HG02610 (cell line): ENCODE data around the gene DRD4.
"Not testable (repeated sequence)": the region's sequence is repeated elsewhere in the genome, so short reads cannot be mapped to it uniquely, and the experiment has no call there.

Experiments used
- ATAC-seq: cut with Tn5 transposase; IDR thresholded peaks from one replicate; pipeline ENCODE4 v1.9.1; 2021; ENCODE audit warnings: mild to moderate bottlenecking, moderate library complexity; ENCODE audit not compliant: unreplicated experiment

The DRD4 gene

DNA sequence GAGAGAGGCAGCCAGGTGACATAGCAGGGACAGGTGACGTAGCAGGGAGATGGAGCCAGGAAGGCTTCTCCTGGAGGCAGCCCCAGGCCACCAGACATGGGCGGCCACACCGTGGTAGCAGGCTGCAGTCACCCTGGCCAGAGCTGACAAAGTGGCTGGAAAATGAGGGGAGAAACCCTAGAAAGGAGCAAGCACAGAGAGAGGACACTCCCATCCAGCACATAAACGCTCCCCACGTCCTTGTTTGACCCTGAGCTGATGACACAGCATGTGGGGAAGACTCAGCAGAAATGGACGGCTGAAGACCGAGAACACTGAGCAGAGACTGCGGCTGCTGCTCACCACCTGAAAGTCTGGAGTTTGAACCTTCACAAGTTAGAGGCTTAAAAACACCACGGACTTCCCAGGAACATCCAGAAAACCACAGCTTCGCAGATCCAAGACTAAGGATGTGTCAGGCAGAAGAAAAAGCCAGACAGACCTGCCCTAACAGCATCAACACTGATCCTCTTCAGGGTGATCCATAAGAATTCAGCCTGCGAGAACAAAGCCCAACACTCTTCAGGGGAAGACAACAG lies 28.7 kb downstream of the DRD4 start:
- no peak for ATAC-seq

- no peak for ATAC-seq
Observed at GRCh38 chr11:673866-674265, 36.8 kb downstream of the DRD4 start.

- no peak for ATAC-seq
Observed at GRCh38 chr11:674406-674805, 37.3 kb downstream of the DRD4 start.

DNA sequence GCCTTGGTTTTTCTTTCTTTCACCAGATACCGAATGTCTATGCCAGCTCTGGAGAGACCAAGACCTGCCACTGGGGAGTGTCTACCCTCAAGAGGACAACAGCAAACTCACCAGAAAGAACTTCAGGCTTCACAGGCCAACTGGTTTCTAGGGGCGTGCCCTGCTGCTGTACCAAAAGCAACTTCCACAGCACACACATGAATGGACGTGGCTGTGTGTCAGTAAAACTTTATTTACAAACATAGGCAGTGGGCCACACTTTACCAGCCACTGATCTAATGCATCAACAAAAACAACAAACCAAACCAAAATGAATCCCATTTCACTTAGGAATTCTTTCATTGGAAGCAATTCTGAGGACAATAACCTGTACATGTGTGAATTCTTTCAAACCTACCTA lies 41.2 kb downstream of the DRD4 start:
- no peak for ATAC-seq

- ATAC-seq, result no peak
Observed at GRCh38 chr11:679271-680207, 42.5 kb downstream of the DRD4 start.

GRCh38 chr11:680476-680875 lies 43.4 kb downstream of the DRD4 start:
- no peak for ATAC-seq

DNA sequence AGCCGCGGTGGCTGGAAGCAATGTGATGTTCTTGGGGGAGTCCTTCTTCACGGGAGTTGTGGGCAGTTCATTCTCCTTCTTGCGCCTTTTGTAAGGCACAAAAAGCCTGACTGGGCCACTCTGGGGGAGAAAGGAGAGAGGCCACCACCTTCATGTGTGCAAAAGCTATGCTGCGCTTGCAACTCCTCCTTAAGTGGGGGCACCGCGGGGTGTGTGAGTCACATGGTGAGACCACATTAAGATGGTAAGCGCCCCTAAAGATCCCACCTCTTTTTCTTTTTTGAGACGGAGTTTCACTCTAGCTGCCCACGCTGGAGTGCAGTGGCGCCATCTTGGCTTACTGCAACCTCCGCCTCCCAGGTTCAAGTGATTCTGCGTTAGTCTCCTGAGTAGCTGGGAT lies 43.9 kb downstream of the DRD4 start:
- ATAC-seq, result no peak

- no peak for ATAC-seq
Observed at GRCh38 chr11:686451-687243, 49.6 kb downstream of the DRD4 start.

- ATAC-seq, result no peak
Observed at GRCh38 chr11:687751-688150, 50.7 kb downstream of the DRD4 start.

DNA sequence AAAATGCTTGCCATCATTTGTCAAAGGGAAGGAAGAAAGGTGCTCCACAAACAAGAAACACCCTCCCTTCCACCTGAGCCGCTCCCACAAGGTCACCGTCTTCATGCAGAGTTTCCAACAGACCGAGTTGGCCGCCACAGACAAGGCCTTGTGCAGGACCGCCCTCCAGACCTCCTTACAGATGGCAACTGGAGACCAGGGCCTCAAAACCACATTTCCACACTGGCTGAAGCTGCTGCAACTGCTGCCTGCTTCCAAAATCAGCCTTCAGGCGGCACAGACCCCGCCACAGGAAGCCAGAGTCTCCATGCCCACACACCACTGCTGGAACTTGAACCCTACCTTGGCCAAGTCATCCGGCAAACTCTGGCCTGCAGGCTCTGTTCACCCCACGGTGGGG lies 51.6 kb downstream of the DRD4 start:
- ATAC-seq, result no peak

GRCh38 chr11:689625-690024 lies 52.6 kb downstream of the DRD4 start:
- no peak for ATAC-seq

GRCh38 chr11:690244-690643 lies 53.2 kb downstream of the DRD4 start:
- ATAC-seq, result not testable (repeated sequence)
